ENCODE data around the gene NXPH3.
"Not testable (repeated sequence)": the region's sequence is repeated elsewhere in the genome, so short reads cannot be mapped to it uniquely, and the experiment has no call there.

The NXPH3 gene

GRCh38 chr17:49549691-49550678, 25.7 kb upstream of the NXPH3 start:
- H3K9ac ChIP-seq (ENCODE audit: low read depth, low read length): no peak overlapping the region
- H3K4me1 ChIP-seq (ENCODE audit: insufficient read depth, low read length): peaks cover 26% of the 10 kb centered on the region
- no peaks in the 10 kb centered on the region for H3K36me3 ChIP-seq (ENCODE audit: insufficient read depth, low read length)
- no peaks in the 10 kb centered on the region for H3K9me3 ChIP-seq (ENCODE audit: control insufficient read depth, insufficient read depth, low read length)

GRCh38 chr17:49550764-49551163, 24.9 kb upstream of the NXPH3 start:
- H3K9me3 ChIP-seq (ENCODE audit: control insufficient read depth, insufficient read depth, low read length); H3K9ac ChIP-seq (ENCODE audit: low read depth, low read length); H3K36me3 ChIP-seq (ENCODE audit: insufficient read depth, low read length): not testable (repeated sequence)
- peaks cover 18% of the 10 kb centered on the region for H3K4me1 ChIP-seq (ENCODE audit: insufficient read depth, low read length)

- H3K9me3 ChIP-seq (ENCODE audit: control insufficient read depth, insufficient read depth, low read length): no peaks in the 10 kb centered on the region
- peaks cover 16% of the 10 kb centered on the region for H3K4me1 ChIP-seq (ENCODE audit: insufficient read depth, low read length)
- H3K36me3 ChIP-seq (ENCODE audit: insufficient read depth, low read length): no peaks in the 10 kb centered on the region
- no peak overlapping the region for H3K9ac ChIP-seq (ENCODE audit: low read depth, low read length)
These were observed 24.2 kb upstream of the NXPH3 start for GRCh38 chr17:49551221-49552069.

GRCh38 chr17:49552070-49552751, 23.5 kb upstream of the NXPH3 start:
- Histone ChIP-seq H3K9me3 (ENCODE audit: control insufficient read depth, insufficient read depth, low read length) (no peaks in the 10 kb centered on the region), H3K4me1 (ENCODE audit: insufficient read depth, low read length) (peaks cover 13% of the 10 kb centered on the region), H3K9ac (ENCODE audit: low read depth, low read length) (no peak overlapping the region), H3K36me3 (ENCODE audit: insufficient read depth, low read length) (no peaks in the 10 kb centered on the region)

- Histone ChIP-seq H3K36me3 (ENCODE audit: insufficient read depth, low read length) (no peaks in the 10 kb centered on the region), H3K4me1 (ENCODE audit: insufficient read depth, low read length) (peaks cover under 1% of the 10 kb centered on the region; the same call in 1 of the 2 replicates), H3K9ac (ENCODE audit: low read depth, low read length) (no peak overlapping the region), H3K9me3 (ENCODE audit: control insufficient read depth, insufficient read depth, low read length) (no peaks in the 10 kb centered on the region)
These were observed 21.9 kb upstream of the NXPH3 start for GRCh38 chr17:49553676-49554335.

GRCh38 chr17:49554694-49555494, 20.8 kb upstream of the NXPH3 start:
- Histone ChIP-seq H3K4me1 (ENCODE audit: insufficient read depth, low read length) (no peaks in the 10 kb centered on the region; the same call in 1 of the 2 replicates), H3K9ac (ENCODE audit: low read depth, low read length) (no peak overlapping the region), H3K9me3 (ENCODE audit: control insufficient read depth, insufficient read depth, low read length) (no peaks in the 10 kb centered on the region), H3K36me3 (ENCODE audit: insufficient read depth, low read length) (no peaks in the 10 kb centered on the region)

- Histone ChIP-seq H3K9me3 (ENCODE audit: control insufficient read depth, insufficient read depth, low read length) (no peaks in the 10 kb centered on the region), H3K4me1 (ENCODE audit: insufficient read depth, low read length) (no peaks in the 10 kb centered on the region; the same call in 1 of the 2 replicates), H3K9ac (ENCODE audit: low read depth, low read length) (no peak overlapping the region), H3K36me3 (ENCODE audit: insufficient read depth, low read length) (no peaks in the 10 kb centered on the region)
These were observed 20.0 kb upstream of the NXPH3 start for GRCh38 chr17:49555495-49556222.

GRCh38 chr17:49556223-49556943, 19.3 kb upstream of the NXPH3 start:
- H3K9ac ChIP-seq (ENCODE audit: low read depth, low read length): no peak overlapping the region
- no peaks in the 10 kb centered on the region for H3K36me3 ChIP-seq (ENCODE audit: insufficient read depth, low read length)
- H3K4me1 ChIP-seq (ENCODE audit: insufficient read depth, low read length): no peaks in the 10 kb centered on the region; the same call in 1 of the 2 replicates
- no peaks in the 10 kb centered on the region for H3K9me3 ChIP-seq (ENCODE audit: control insufficient read depth, insufficient read depth, low read length)

GRCh38 chr17:49557312-49558024, 18.2 kb upstream of the NXPH3 start:
- Histone ChIP-seq H3K4me1 (ENCODE audit: insufficient read depth, low read length) (no peaks in the 10 kb centered on the region; the same call in 1 of the 2 replicates), H3K9me3 (ENCODE audit: control insufficient read depth, insufficient read depth, low read length) (no peaks in the 10 kb centered on the region), H3K9ac (ENCODE audit: low read depth, low read length) (no peak overlapping the region), H3K36me3 (ENCODE audit: insufficient read depth, low read length) (no peaks in the 10 kb centered on the region)

- no peak overlapping the region for H3K9ac ChIP-seq (ENCODE audit: low read depth, low read length)
- no peaks in the 10 kb centered on the region for H3K36me3 ChIP-seq (ENCODE audit: insufficient read depth, low read length)
- 0 out of 2 replicates have a peak, but pooled peaks cover 5% of the 10 kb centered on the region for H3K4me1 ChIP-seq (ENCODE audit: insufficient read depth, low read length)
- no peaks in the 10 kb centered on the region for H3K9me3 ChIP-seq (ENCODE audit: control insufficient read depth, insufficient read depth, low read length)
These were observed 11.0 kb upstream of the NXPH3 start for GRCh38 chr17:49564638-49565037.

- 0 out of 2 replicates have a peak, but pooled peaks cover 5% of the 10 kb centered on the region for H3K4me1 ChIP-seq (ENCODE audit: insufficient read depth, low read length)
- H3K9me3 ChIP-seq (ENCODE audit: control insufficient read depth, insufficient read depth, low read length): no peaks in the 10 kb centered on the region
- H3K9ac ChIP-seq (ENCODE audit: low read depth, low read length): no peak overlapping the region
- no peaks in the 10 kb centered on the region for H3K36me3 ChIP-seq (ENCODE audit: insufficient read depth, low read length)
These were observed 9.7 kb upstream of the NXPH3 start for GRCh38 chr17:49565948-49566491.

Measured in ES-I3 (cell line).